ENCODE data around the gene PARD3B. TPM values are rescaled to one million over a fixed set of nuclear protein-coding genes. Genes with fewer than 3 reads are reported as not detected.

PARD3B gene
- total and polyA plus RNA-seq, 12 donors: 0.46 to 12.4 (median 8.3) TPM

GRCh38 chr2:205014201-205014600 is 468.9 kb downstream of the PARD3B start:
- no peaks in the 10 kb centered on the region for H3K4me1 ChIP-seq
- H3K27ac ChIP-seq: no peak overlapping the region
- intact Hi-C loops (cut with DNase I): no loop called here
- H3K9me3 ChIP-seq: peaks cover 0 to 6% (median 0%) of the 10 kb centered on the region in 11 donors
- H3K36me3 ChIP-seq: no peaks in the 10 kb centered on the region
- H3K27me3 ChIP-seq: no peaks in the 10 kb centered on the region
- ATAC-seq: no peak
- WGBS, 2 donors: 61 to 76% methylated on average over 2 of the region's 2 CpGs
- no peak for DNase-seq
- TF ChIP-seq, protein P1, sequence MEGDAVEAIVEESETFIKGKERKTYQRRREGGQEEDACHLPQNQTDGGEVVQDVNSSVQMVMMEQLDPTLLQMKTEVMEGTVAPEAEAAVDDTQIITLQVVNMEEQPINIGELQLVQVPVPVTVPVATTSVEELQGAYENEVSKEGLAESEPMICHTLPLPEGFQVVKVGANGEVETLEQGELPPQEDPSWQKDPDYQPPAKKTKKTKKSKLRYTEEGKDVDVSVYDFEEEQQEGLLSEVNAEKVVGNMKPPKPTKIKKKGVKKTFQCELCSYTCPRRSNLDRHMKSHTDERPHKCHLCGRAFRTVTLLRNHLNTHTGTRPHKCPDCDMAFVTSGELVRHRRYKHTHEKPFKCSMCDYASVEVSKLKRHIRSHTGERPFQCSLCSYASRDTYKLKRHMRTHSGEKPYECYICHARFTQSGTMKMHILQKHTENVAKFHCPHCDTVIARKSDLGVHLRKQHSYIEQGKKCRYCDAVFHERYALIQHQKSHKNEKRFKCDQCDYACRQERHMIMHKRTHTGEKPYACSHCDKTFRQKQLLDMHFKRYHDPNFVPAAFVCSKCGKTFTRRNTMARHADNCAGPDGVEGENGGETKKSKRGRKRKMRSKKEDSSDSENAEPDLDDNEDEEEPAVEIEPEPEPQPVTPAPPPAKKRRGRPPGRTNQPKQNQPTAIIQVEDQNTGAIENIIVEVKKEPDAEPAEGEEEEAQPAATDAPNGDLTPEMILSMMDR (IDR thresholded peaks at IDR 0.05): no peak
- H3K4me3 ChIP-seq: no peak overlapping the region

GRCh38 chr2:205017381-205017780 is 472.1 kb downstream of the PARD3B start:
- DNase-seq (no peak), ATAC-seq (no peak)
- H3K27ac ChIP-seq: no peak overlapping the region
- H3K27me3 ChIP-seq: no peaks in the 10 kb centered on the region
- WGBS, 2 donors: 71 to 81% methylated on average over 2 of the region's 2 CpGs
- no peaks in the 10 kb centered on the region for H3K4me1 ChIP-seq
- peaks cover 0 to 11% (median 0%) of the 10 kb centered on the region in 11 donors for H3K9me3 ChIP-seq
- H3K4me3 ChIP-seq: no peak overlapping the region
- TF ChIP-seq, protein P1 (IDR thresholded peaks at IDR 0.05): no peak
- no peaks in the 10 kb centered on the region for H3K36me3 ChIP-seq
- intact Hi-C loops (cut with DNase I): no loop called here

- no peaks in the 10 kb centered on the region for H3K36me3 ChIP-seq
- DNase-seq: no peak
- 100% methylated on average over 1 of the region's 1 CpG for WGBS, 2 donors
- ATAC-seq: no peak
- no peak overlapping the region for H3K4me3 ChIP-seq
- intact Hi-C loops (cut with DNase I): no loop called here
- TF ChIP-seq, protein P1 (IDR thresholded peaks at IDR 0.05): no peak
- H3K9me3 ChIP-seq: peaks cover 0 to 11% (median 0%) of the 10 kb centered on the region in 11 donors
- no peak overlapping the region for H3K27ac ChIP-seq
- H3K27me3 ChIP-seq: no peaks in the 10 kb centered on the region
- peaks cover 0 to 4% (median 0%) of the 10 kb centered on the region in 9 donors for H3K4me1 ChIP-seq
Measured at GRCh38 chr2:205017912-205018311, 472.6 kb downstream of the PARD3B start.

GRCh38 chr2:205020673-205021072 is 475.4 kb downstream of the PARD3B start:
- no peaks in the 10 kb centered on the region for H3K27me3 ChIP-seq
- DNase-seq: no peak
- no peak overlapping the region for H3K27ac ChIP-seq
- TF ChIP-seq, protein P1 (IDR thresholded peaks at IDR 0.05): no peak
- H3K4me3 ChIP-seq: no peak overlapping the region
- H3K36me3 ChIP-seq: no peaks in the 10 kb centered on the region
- peaks cover 0 to 9% (median 5%) of the 10 kb centered on the region in 9 donors for H3K4me1 ChIP-seq
- ATAC-seq: no peak
- intact Hi-C loops (cut with DNase I): no loop called here
- WGBS, 2 donors: 90 to 91% methylated on average over 3 of the region's 3 CpGs
- H3K9me3 ChIP-seq: peaks cover 0 to 11% (median 0%) of the 10 kb centered on the region in 11 donors

Data from heart right ventricle (tissue), 16 donors.